ENCODE results near the gene AUTS2. TPM values are rescaled to one million over a fixed set of nuclear protein-coding genes. Genes with fewer than 3 reads are reported as not detected.

Gene AUTS2
- total and polyA plus RNA-seq, 2 donors (not counting 1 experiment from before 2014, with no cell fraction given) = 0.60 to 9.1 TPM

- Histone ChIP-seq H3K79me2 (ENCODE audit: control insufficient read depth, insufficient read depth, low read length) (no peaks in the 10 kb centered on the region), H3K4me3 (replicated peaks in 1 of 4; ENCODE audit: control extremely low read depth in 1 of 4, insufficient read depth in 1 of 4, low read depth in 3 of 4, low read length in 4 of 4) (no peak overlapping the region), H3K36me3 (ENCODE audit: control insufficient read depth, insufficient read depth, low read length) (no peaks in the 10 kb centered on the region), H3K9me3 (ENCODE audit: control insufficient read depth, insufficient read depth, low read depth, low read length) (no peaks in the 10 kb centered on the region), H4K20me1 (ENCODE audit: control insufficient read depth, extremely low read depth, insufficient read depth, low read length) (no peaks in the 10 kb centered on the region), H3K4me1 (ENCODE audit: control insufficient read depth, extremely low read depth, insufficient read depth, low read length) (no peaks in the 10 kb centered on the region), H3K4me2 (ENCODE audit: extremely low read depth, insufficient read depth, low read length) (no peak overlapping the region), H3K27me3 (ENCODE audit: control insufficient read depth, insufficient read depth, low read length) (no peaks in the 10 kb centered on the region), H3K9ac (ENCODE audit: insufficient read depth, low read length) (no peak overlapping the region), H3K27ac (ENCODE audit: insufficient read depth, low read length) (no peak overlapping the region), H2AFZ (ENCODE audit: low read length) (no peak overlapping the region)
- TF ChIP-seq EZH2 (IDR thresholded peaks at IDR 0.05; ENCODE audit: low read length, missing control alignments) = no peak
- TF ChIP-seq, protein P1, sequence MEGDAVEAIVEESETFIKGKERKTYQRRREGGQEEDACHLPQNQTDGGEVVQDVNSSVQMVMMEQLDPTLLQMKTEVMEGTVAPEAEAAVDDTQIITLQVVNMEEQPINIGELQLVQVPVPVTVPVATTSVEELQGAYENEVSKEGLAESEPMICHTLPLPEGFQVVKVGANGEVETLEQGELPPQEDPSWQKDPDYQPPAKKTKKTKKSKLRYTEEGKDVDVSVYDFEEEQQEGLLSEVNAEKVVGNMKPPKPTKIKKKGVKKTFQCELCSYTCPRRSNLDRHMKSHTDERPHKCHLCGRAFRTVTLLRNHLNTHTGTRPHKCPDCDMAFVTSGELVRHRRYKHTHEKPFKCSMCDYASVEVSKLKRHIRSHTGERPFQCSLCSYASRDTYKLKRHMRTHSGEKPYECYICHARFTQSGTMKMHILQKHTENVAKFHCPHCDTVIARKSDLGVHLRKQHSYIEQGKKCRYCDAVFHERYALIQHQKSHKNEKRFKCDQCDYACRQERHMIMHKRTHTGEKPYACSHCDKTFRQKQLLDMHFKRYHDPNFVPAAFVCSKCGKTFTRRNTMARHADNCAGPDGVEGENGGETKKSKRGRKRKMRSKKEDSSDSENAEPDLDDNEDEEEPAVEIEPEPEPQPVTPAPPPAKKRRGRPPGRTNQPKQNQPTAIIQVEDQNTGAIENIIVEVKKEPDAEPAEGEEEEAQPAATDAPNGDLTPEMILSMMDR (conservative IDR thresholded peaks at IDR 0.05 in 1 of 2, IDR thresholded peaks at IDR 0.05 in 1 of 2; ENCODE audit: low read depth in 1 of 2, low read length in 2 of 2) = no peak
- DNase-seq (ENCODE audit: low read depth in 2 of 2) = no peak
These were observed 329.2 kb downstream of the AUTS2 start for GRCh38 chr7:69927461-69927860.

GRCh38 chr7:69928621-69929020 is 330.3 kb downstream of the AUTS2 start:
- H3K4me3 ChIP-seq (replicated peaks in 1 of 4; ENCODE audit: control extremely low read depth in 1 of 4, insufficient read depth in 1 of 4, low read depth in 3 of 4, low read length in 4 of 4) = no peak overlapping the region
- H4K20me1 ChIP-seq (ENCODE audit: control insufficient read depth, extremely low read depth, insufficient read depth, low read length) = no peaks in the 10 kb centered on the region
- no peak overlapping the region for H3K4me2 ChIP-seq (ENCODE audit: extremely low read depth, insufficient read depth, low read length)
- no peaks in the 10 kb centered on the region for H3K9me3 ChIP-seq (ENCODE audit: control insufficient read depth, insufficient read depth, low read depth, low read length)
- no peak for TF ChIP-seq EZH2 (IDR thresholded peaks at IDR 0.05; ENCODE audit: low read length, missing control alignments)
- TF ChIP-seq, protein P1 (conservative IDR thresholded peaks at IDR 0.05 in 1 of 2, IDR thresholded peaks at IDR 0.05 in 1 of 2; ENCODE audit: low read depth in 1 of 2, low read length in 2 of 2) = no peak
- H3K36me3 ChIP-seq (ENCODE audit: control insufficient read depth, insufficient read depth, low read length) = no peaks in the 10 kb centered on the region
- H2AFZ ChIP-seq (ENCODE audit: low read length) = no peak overlapping the region
- H3K27ac ChIP-seq (ENCODE audit: insufficient read depth, low read length) = no peak overlapping the region
- no peaks in the 10 kb centered on the region for H3K27me3 ChIP-seq (ENCODE audit: control insufficient read depth, insufficient read depth, low read length)
- no peak overlapping the region for H3K9ac ChIP-seq (ENCODE audit: insufficient read depth, low read length)
- no peaks in the 10 kb centered on the region for H3K79me2 ChIP-seq (ENCODE audit: control insufficient read depth, insufficient read depth, low read length)
- no peak for DNase-seq (ENCODE audit: low read depth in 2 of 2)
- no peaks in the 10 kb centered on the region for H3K4me1 ChIP-seq (ENCODE audit: control insufficient read depth, extremely low read depth, insufficient read depth, low read length)

DNA sequence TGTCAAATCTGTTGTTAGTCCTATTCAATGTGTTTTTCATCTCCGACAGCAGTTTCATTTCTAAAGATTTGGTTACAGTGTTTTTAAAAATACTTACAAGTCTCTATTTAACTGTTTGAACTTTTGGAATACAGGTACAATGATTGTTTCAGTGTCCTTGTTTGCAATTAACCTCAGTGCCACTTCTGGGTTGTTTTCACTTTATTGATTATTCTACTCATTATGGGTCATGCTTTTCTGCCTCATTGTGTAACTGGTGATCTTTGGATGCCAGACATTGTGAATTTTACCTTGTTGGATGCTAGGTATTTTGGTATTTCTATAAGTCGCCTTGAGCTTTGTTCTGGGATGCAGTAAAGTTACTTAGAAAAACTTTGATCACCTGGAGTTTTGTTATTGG is 331.3 kb downstream of the AUTS2 start:
- DNase-seq (ENCODE audit: low read depth in 2 of 2) = no peak
- H3K4me3 ChIP-seq (replicated peaks in 1 of 4; ENCODE audit: control extremely low read depth in 1 of 4, insufficient read depth in 1 of 4, low read depth in 3 of 4, low read length in 4 of 4) = no peak overlapping the region
- no peak overlapping the region for H3K9ac ChIP-seq (ENCODE audit: insufficient read depth, low read length)
- H3K27ac ChIP-seq (ENCODE audit: insufficient read depth, low read length) = no peak overlapping the region
- H3K4me1 ChIP-seq (ENCODE audit: control insufficient read depth, extremely low read depth, insufficient read depth, low read length) = no peaks in the 10 kb centered on the region
- TF ChIP-seq EZH2 (IDR thresholded peaks at IDR 0.05; ENCODE audit: low read length, missing control alignments) = no peak
- TF ChIP-seq, protein P1 (conservative IDR thresholded peaks at IDR 0.05 in 1 of 2, IDR thresholded peaks at IDR 0.05 in 1 of 2; ENCODE audit: low read depth in 1 of 2, low read length in 2 of 2) = no peak
- no peaks in the 10 kb centered on the region for H3K79me2 ChIP-seq (ENCODE audit: control insufficient read depth, insufficient read depth, low read length)
- H3K9me3 ChIP-seq (ENCODE audit: control insufficient read depth, insufficient read depth, low read depth, low read length) = no peaks in the 10 kb centered on the region
- H3K4me2 ChIP-seq (ENCODE audit: extremely low read depth, insufficient read depth, low read length) = no peak overlapping the region
- H4K20me1 ChIP-seq (ENCODE audit: control insufficient read depth, extremely low read depth, insufficient read depth, low read length) = no peaks in the 10 kb centered on the region
- H2AFZ ChIP-seq (ENCODE audit: low read length) = no peak overlapping the region
- H3K27me3 ChIP-seq (ENCODE audit: control insufficient read depth, insufficient read depth, low read length) = no peaks in the 10 kb centered on the region
- H3K36me3 ChIP-seq (ENCODE audit: control insufficient read depth, insufficient read depth, low read length) = no peaks in the 10 kb centered on the region
